OCI-LY7 (cell line): ENCODE measurements around the gene SPTBN2. TPM values are rescaled to one million over a fixed set of nuclear protein-coding genes. Genes with fewer than 3 reads are reported as not detected.

Experiments
- BruUV-seq: library from RNA; stranded (reverse); fragments of 400-500 nt; replicated peaks from 2 replicates; lab custom pipeline; 2021; lab: Mats Ljungman, UMichigan
- CTCF ChIA-PET: fragments of 300-600 bp; sonication (Branson Sonifier 250); formaldehyde crosslinking; loops from one replicate; lab custom pipeline; 2022; ENCODE audit warnings: antibody characterized with exemption; ENCODE audit not compliant: unreplicated experiment; lab: Charles Lee
- POLR2A ChIA-PET: fragments of 300-600 bp; sonication (Branson Sonifier 250); formaldehyde crosslinking; loops from one replicate; lab custom pipeline; 2022; ENCODE audit warnings: antibody characterized with exemption; lab: Charles Lee
- DNase-seq: peaks from one replicate; pipeline ENCODE4 v3.0.0-alpha.2; 2015; ENCODE audit warnings: low spot score
- H2AFZ ChIP-seq: fragments of 200-600 bp; sonication (generic), shearing (Covaris generic); 2 replicates; pipeline ENCODE4 v1.6.1; 2014; ENCODE audit warnings: mild to moderate bottlenecking, antibody characterized with exemption, low read length, moderate library complexity
- H3K27ac ChIP-seq: fragments of 200-600 bp; sonication (generic); 2 replicates; pipeline ENCODE4 v1.5.1; 2014; ENCODE audit warnings: mixed run types, low read depth, mild to moderate bottlenecking, moderate library complexity, low read length, inconsistent platforms; ENCODE audit not compliant: poor library complexity, severe bottlenecking
- H3K36me3 ChIP-seq: fragments of 200-600 bp; sonication (generic); 2 replicates; pipeline ENCODE4 v1.6.1; 2014; ENCODE audit warnings: mild to moderate bottlenecking, antibody characterized with exemption, low read length, moderate library complexity, mixed read lengths; ENCODE audit not compliant: insufficient read depth
- H3K4me1 ChIP-seq: fragments of 200-600 bp; sonication (generic); 2 replicates; pipeline ENCODE4 v1.5.1; 2014; ENCODE audit warnings: mild to moderate bottlenecking, low read length; ENCODE audit not compliant: insufficient read depth, poor library complexity, severe bottlenecking
- H3K4me2 ChIP-seq: fragments of 200-600 bp; sonication (generic); 2 replicates; pipeline ENCODE4 v1.6.1; 2014; ENCODE audit warnings: mild to moderate bottlenecking, low read length
- H3K4me3 ChIP-seq: fragments of 200-600 bp; sonication (generic); 2 replicates; pipeline ENCODE4 v1.5.1; 2014; ENCODE audit warnings: mild to moderate bottlenecking, low read depth, low read length; ENCODE audit not compliant: poor library complexity, severe bottlenecking
- H3K79me2 ChIP-seq: fragments of 200-600 bp; sonication (generic); 2 replicates; pipeline ENCODE4 v1.6.1; 2016; ENCODE audit warnings: low read depth, mild to moderate bottlenecking, low read length, moderate library complexity, mixed read lengths; ENCODE audit not compliant: insufficient read depth
- H3K9me2 ChIP-seq: fragments of 200-600 bp; sonication (generic); 2 replicates; pipeline ENCODE4 v1.6.1; 2016; ENCODE audit warnings: mild to moderate bottlenecking, low read length, mixed read lengths; ENCODE audit not compliant: insufficient read depth
- H3K9me3 ChIP-seq: fragments of 200-600 bp; sonication (generic); 2 replicates; pipeline ENCODE4 v1.6.1; 2014; ENCODE audit warnings: mild to moderate bottlenecking, mixed run types, low read length, mixed read lengths
- H4K20me1 ChIP-seq: fragments of 200-600 bp; sonication (generic); 2 replicates; pipeline ENCODE4 v1.6.1; 2014; ENCODE audit warnings: mild to moderate bottlenecking, antibody characterized with exemption, low read length, moderate library complexity, mixed read lengths; ENCODE audit not compliant: insufficient read depth
- CTCF ChIP-seq: fragments of 200-600 bp; sonication (generic); conservative IDR thresholded peaks from 2 replicates; pipeline ENCODE4 v1.5.1; 2014; ENCODE audit warnings: mild to moderate bottlenecking, antibody characterized with exemption, low read length, moderate library complexity, mixed read lengths
- EZH2phosphoT487 ChIP-seq: fragments of 200-600 bp; sonication (generic); IDR thresholded peaks from 2 replicates; pipeline ENCODE4 v1.6.1; 2018; ENCODE audit warnings: low read depth, borderline replicate concordance, mild to moderate bottlenecking, mixed run types, antibody characterized with exemption, low read length, moderate library complexity, mixed read lengths
- intact Hi-C: fragments of 100-400 bp; cut with micrococcal nuclease; formaldehyde crosslinking; loops from one replicate; pipeline ENCODE4 v1.10.0; 2022; ENCODE audit not compliant: unreplicated experiment
- total RNA-seq, 2 experiments: library from RNA; depleted of rRNA in 1 of 2; stranded (reverse); fragments of >200 nt in 1 of 2; shearing (Covaris generic) in 1 of 2; gene quantifications; 2 replicates each; pipeline ENCODE4 v1.2.3, GENCODE V29; 2014 to 2022

Gene SPTBN2
- total RNA-seq, 2 experiments from 2014 or later = 16.2 to 25.2 TPM

DNA sequence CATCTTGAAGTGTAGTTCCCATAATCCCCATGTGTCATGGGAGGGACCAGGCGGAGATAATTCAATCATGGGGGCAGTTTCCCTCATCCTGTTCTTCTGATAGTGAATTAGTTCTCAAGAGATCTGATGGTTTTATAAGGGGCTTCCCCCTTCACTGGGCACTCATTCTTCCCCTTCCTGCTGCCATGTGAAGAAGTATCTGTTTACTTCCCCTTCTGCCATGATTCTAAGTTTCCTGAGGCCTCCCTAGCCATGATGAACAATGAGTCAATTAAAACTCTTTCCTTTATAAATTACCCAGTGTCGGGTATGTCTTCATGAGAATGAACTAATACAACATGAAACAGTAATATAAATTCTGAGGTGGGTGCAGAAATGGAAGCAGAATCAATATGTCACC, 12.1 kb upstream of the SPTBN2 start:
- no peak for TF ChIP-seq EZH2phosphoT487
- TF ChIP-seq CTCF = no peak
- CTCF ChIA-PET = no interaction called here

DNA sequence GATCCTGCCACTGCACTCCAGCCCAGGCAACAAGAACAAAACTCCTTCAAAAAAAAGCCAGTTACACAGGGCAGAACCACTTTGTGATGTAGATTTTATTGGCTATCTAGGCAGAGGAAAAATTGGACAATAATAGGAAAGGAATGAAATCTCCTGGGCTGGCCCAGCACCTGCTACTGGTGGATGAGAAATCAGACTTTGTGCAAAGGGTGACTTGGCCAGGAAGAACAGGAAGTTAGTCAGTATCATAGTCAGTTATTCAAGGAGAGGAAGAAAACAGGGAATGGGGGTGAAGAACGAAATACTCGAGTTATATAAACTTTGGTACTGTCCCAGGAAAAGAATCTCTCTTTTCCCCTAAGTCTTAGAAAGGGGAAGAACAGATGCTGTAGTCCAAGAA, 11.0 kb upstream of the SPTBN2 start:
- no peaks in the 10 kb centered on the region for H3K9me2 ChIP-seq
- peaks cover 15% of the 10 kb centered on the region; the same call in 1 of the 2 replicates for H3K9me3 ChIP-seq
- intact Hi-C loops = no loop called here
- no peak overlapping the region for H3K4me2 ChIP-seq
- H4K20me1 ChIP-seq = no peaks in the 10 kb centered on the region
- no peak for DNase-seq
- no peaks in the 10 kb centered on the region for H3K79me2 ChIP-seq
- ChIA-PET POLR2A (interaction anchor here (0.8 kb wide), 1 partner anchor 10 kb away, joined by 4 read pairs; no protein-coding TSS in a partner anchor), CTCF (no interaction called here)
- TF ChIP-seq CTCF (no peak), EZH2phosphoT487 (no peak)
- H3K27ac ChIP-seq = no peak overlapping the region
- H3K4me1 ChIP-seq = peaks cover 8% of the 10 kb centered on the region
- H3K4me3 ChIP-seq = no peak overlapping the region
- H3K36me3 ChIP-seq = no peaks in the 10 kb centered on the region; the same call in 1 of the 2 replicates
- BruUV-seq = no TSS peak
- no peak overlapping the region for H2AFZ ChIP-seq

More for the DNA sequence above, 12.1 kb upstream of the SPTBN2 start:
- H3K4me2 ChIP-seq = no peak overlapping the region
- no peaks in the 10 kb centered on the region; the same call in 1 of the 2 replicates for H3K36me3 ChIP-seq
- no peaks in the 10 kb centered on the region for H3K9me2 ChIP-seq
- H3K4me1 ChIP-seq = peaks cover 16% of the 10 kb centered on the region
- peaks cover 15% of the 10 kb centered on the region; the same call in 1 of the 2 replicates for H3K9me3 ChIP-seq
- peaks cover 7% of the 10 kb centered on the region; the same call in 1 of the 2 replicates for H3K79me2 ChIP-seq
- H3K4me3 ChIP-seq = no peak overlapping the region
- DNase-seq = no peak
- no peaks in the 10 kb centered on the region for H4K20me1 ChIP-seq
- POLR2A ChIA-PET = no interaction called here
- no TSS peak for BruUV-seq
- H3K27ac ChIP-seq = no peak overlapping the region
- intact Hi-C loops = no loop called here
- H2AFZ ChIP-seq = no peak overlapping the region

DNA sequence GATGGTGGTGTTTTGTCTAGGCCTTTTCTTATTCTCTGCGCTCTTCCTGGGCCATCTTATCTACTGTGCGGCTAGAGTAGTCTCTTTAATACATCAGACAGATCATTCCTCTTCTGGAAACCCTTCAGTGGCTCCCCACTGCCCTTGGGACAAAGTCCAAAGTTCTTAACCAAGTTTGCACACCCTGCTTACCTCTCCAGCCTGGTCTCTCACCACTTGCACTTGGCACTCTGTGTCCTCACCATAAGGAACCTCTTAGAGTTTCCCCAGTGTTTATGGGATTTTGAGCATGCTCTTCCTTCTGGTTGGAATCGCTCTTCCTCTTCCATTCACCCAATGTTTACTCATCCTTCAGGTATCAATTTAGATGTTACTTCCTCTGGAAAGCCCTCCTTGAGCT, 5.2 kb upstream of the SPTBN2 start:
- Histone ChIP-seq H3K79me2 (no peaks in the 10 kb centered on the region), H3K4me2 (no peak overlapping the region), H3K4me1 (peaks cover 12% of the 10 kb centered on the region), H3K4me3 (no peak overlapping the region), H3K9me3 (no peaks in the 10 kb centered on the region), H3K36me3 (no peaks in the 10 kb centered on the region), H2AFZ (no peak overlapping the region), H3K27ac (no peak overlapping the region), H4K20me1 (no peaks in the 10 kb centered on the region), H3K9me2 (no peaks in the 10 kb centered on the region)
- ChIA-PET POLR2A (no interaction called here), CTCF (no interaction called here)
- intact Hi-C loops = no loop called here
- BruUV-seq = no TSS peak
- TF ChIP-seq CTCF (no peak), EZH2phosphoT487 (no peak)
- no peak for DNase-seq
